GM21390 (cell line): ENCODE data around the gene FAM228B.

Source experiments
- ATAC-seq: cut with Tn5 transposase; IDR thresholded peaks from one replicate; pipeline ENCODE4 v1.9.1; 2021; ENCODE audit not compliant: unreplicated experiment

Gene FAM228B

DNA sequence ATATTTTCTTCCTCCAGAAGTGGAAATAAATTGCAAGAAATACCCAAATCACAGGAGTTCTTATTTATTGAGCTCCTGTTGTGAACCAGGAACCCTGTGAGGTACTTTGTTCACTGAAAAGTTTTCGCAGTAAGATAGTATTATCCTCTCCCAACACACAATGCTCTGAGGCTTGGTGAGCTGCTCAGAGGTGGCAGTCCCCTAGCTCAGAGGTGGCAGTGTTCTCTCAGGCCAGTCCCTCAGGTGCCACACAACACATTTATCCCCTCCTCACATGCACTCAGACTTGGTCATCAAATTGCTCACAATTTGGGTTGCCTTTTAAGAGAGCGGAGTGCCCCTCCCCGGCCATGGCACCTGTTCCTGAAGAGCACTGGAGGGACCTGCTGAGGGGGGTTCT lies 77.5 kb downstream of the FAM228B start:
- no peak for ATAC-seq

DNA sequence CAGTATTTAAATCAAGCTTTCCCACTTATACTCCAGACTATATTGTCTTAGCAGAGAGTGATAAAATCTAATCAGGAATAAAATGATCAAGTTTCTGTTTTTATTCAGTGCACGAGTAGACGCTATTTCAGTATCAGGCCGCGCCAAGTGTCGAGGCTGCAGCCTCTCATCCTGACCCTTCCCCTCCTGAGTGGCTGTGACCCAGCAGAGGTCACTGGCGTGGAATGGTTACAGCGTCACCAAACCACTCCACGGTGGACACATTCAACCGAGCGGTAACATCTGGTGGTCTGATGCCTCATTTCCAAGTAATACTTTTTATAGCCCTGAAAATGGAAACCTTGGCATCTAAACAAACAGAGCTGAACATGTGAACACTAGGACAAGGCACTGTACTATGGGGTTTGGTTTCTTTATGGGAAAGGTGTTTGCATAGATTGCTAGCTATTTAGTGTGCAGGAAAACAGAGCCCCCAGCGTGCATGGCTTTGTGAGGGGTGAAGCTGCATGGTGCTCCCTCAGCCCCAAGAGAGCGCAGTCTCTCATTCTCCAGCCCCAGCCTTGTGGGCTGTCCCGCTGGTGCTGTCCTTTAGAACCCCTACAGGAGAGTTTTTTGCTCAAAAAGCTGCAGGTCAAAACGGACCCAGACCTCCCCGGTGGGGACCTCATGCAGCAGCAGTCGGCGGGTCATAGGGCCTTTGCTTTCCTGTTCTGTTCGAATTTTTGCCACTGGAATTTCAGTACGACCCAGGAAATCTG lies 79.9 kb downstream of the FAM228B start:
- no peak for ATAC-seq

DNA sequence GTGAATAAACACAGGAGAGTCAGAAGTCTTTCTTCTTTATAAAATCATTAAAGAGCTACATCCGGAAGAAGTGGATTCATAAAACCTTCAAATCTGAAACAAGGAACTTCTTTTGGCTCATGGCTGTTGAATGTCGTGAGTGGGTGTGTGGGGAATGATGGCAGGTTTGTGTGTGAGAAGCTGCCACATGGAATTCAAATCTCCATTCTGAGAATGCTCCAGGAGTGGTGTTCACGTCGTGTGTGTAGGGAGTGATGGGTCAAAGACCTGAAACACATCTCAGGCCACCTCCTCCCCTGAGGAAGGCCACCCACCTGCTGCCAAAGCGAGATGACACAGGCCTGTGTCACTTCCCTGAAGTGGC lies 80.5 kb downstream of the FAM228B start:
- no peak for ATAC-seq

DNA sequence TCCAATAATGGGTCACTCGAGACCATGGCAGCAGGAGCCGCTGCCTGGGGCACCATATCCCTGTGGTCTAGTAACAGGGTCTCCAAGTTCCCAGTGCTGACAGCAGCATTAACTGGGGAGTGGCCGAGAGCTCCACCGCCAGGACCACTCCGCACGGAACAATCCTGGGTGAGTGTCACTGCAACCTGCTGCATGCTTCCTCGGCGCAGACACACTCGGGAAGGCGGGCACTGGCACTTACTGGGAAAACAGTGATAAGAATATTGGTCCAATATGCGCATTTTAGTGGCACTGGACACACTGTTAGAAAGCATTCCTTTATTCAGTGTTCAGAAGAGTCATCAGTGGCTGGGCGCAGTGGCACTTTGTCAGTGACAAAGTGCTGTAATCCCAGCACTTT lies 81.2 kb downstream of the FAM228B start:
- ATAC-seq, result no peak

- no peak for ATAC-seq
These were observed 81.9 kb downstream of the FAM228B start for GRCh38 chr2:24205131-24205530.

- ATAC-seq, result no peak
These were observed 83.0 kb downstream of the FAM228B start for GRCh38 chr2:24206242-24206641.

DNA sequence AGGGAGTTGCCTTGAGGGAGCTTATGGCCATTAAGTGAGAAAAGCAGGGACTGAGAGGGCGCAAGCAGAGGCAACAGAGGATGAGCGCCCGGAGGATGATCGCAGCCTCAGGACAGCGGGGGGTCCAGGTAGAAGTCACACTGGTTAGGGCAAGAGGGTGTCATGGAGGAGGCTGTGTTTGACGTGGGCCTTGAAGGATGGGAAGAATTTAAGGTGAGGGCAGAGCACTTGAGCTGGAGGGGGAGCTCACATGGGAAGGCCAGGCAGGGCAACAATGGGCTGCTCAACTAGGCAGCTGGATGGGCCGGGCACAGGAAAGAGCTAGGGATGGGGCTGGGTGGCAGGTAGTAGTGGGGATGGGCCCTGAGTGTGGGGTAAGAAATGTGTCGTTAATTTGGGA lies 83.4 kb downstream of the FAM228B start:
- no peak for ATAC-seq

GRCh38 chr2:24207359-24207758 lies 84.1 kb downstream of the FAM228B start:
- no peak for ATAC-seq

GRCh38 chr2:24208490-24208889 lies 85.2 kb downstream of the FAM228B start:
- no peak for ATAC-seq

GRCh38 chr2:24209389-24210105 lies 86.3 kb downstream of the FAM228B start:
- no peak for ATAC-seq

DNA sequence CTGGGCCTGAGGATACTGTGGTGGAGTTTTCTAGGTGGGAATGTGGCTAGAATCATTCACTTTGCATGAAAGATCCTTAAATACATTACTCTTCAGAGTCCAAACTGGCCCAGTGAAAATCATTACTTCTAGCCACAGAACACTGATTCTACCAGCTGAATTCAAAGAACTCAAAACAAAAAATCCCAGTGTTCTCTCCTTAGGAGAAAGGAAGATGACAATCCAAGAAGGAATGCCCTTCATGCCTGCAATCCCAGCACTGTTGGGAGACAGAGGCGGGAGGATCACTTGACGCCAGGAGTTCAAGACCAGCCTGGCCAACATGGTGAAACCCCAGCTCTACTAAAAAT lies 86.8 kb downstream of the FAM228B start:
- ATAC-seq, result no peak

DNA sequence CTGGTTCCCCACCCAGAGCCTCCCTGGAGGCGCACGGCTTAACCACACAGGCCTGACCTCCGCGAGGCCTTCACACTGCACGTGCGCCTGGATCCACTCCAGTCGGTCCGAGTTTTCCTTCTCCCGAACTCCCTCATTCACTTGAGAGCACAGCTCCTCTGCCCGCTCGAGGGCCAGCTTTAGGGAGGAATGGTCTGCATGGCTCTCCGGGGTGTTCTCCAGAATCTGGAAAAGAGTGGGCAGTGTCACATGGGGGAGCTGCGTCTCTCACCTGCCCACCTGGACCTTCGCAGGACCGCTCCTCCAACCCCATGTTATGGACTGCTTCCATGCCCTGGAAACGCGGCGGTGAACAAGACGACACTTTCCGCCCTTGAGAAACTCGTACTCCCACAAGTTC lies 87.5 kb downstream of the FAM228B start:
- no peak for ATAC-seq

- no peak for ATAC-seq
These were observed 88.1 kb downstream of the FAM228B start for GRCh38 chr2:24211408-24211807.

DNA sequence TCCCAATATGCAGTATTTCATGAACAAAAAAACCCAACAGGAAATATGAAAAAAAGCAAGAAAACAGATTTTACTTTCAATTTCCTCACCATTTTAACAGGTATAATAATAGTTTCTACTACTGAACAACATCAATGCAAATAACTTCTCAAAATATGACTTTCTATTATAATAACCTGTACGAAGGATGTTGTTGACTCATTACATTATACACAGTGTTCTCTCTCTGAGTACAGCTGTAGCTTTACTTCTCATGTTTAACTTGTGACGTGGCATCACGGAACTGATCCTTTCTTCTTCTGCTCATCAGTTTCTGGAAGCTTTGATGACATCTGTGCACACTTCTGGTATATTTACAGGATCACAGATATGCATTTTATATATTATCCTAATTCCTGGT lies 91.6 kb downstream of the FAM228B start:
- ATAC-seq, result peak; percentile 98
